GM12878 (cell line): ENCODE data around the gene THOC7. TPM values are rescaled to one million over a fixed set of nuclear protein-coding genes. Genes with fewer than 3 reads are reported as not detected.

Experiments
- ATAC-seq: fragments of 200-7000 bp; cut with Tn5 transposase; 3 replicates; pipeline ENCODE4 v1.9.1; 2020; ENCODE audit warnings: mild to moderate bottlenecking, moderate library complexity
- BruUV-seq: library from RNA; stranded (reverse); fragments of 400-500 nt; replicated peaks from 2 replicates; lab custom pipeline; 2021; lab: Mats Ljungman, UMichigan
- CTCF ChIA-PET: fragments of 300-600 bp; sonication (Branson Sonifier 250); formaldehyde crosslinking; extraction: SDS; loops from one replicate; lab custom pipeline; 2021; ENCODE audit warnings: inconsistent platforms; lab: Yijun Ruan, JAX
- POLR2A ChIA-PET: fragments of 350-600 bp; formaldehyde crosslinking; extraction: SDS; loops from one replicate; lab custom pipeline; 2021; ENCODE audit warnings: inconsistent platforms; lab: Charles Lee
- RAD21 ChIA-PET: fragments of 300-600 bp; sonication (Branson Sonifier 250); formaldehyde crosslinking; loops from one replicate; lab custom pipeline; 2023; ENCODE audit warnings: antibody characterized with exemption; ENCODE audit not compliant: unreplicated experiment; lab: Charles Lee
- SMC1A ChIA-PET: fragments of 300-600 bp; sonication (Branson Sonifier 250); formaldehyde crosslinking; loops from one replicate; lab custom pipeline; 2023; ENCODE audit not compliant: unreplicated experiment, uncharacterized antibody; lab: Charles Lee
- DNase-seq: peaks from one replicate; pipeline ENCODE4 v3.0.0-alpha.2; 2011; ENCODE audit warnings: low read depth, low spot score
- FAIRE-seq: peaks from 3 replicates; lab custom pipeline; 2011; peaks lifted over from hg19 to GRCh38; lab: Jason Lieb, UNC
- H2AFZ ChIP-seq: 2 replicates; pipeline ENCODE4 v1.6.0; 2011; ENCODE audit warnings: low read depth, low read length, control low read depth; ENCODE audit not compliant: control insufficient read depth
- H3K27ac ChIP-seq: 2 replicates; pipeline ENCODE4 v1.5.1; 2011; ENCODE audit warnings: control low read depth; ENCODE audit not compliant: control insufficient read depth, insufficient read depth
- H3K27me3 ChIP-seq, 2 experiments: replicated peaks in 1 of 2; 2 replicates each; pipeline versions ENCODE4 v1.6.0 to v1.6.1; 2011; ENCODE audit warnings: low read length in 1 of 2; ENCODE audit not compliant: control insufficient read depth in 2 of 2, insufficient read depth in 2 of 2
- H3K36me3 ChIP-seq, 2 experiments: 2 replicates each; pipeline ENCODE4 v1.5.1; 2011; ENCODE audit warnings: low read length in 1 of 2; ENCODE audit not compliant: control insufficient read depth in 2 of 2, insufficient read depth in 2 of 2
- H3K4me1 ChIP-seq: 2 replicates; pipeline ENCODE4 v1.6.1; 2011; ENCODE audit warnings: mild to moderate bottlenecking, low read length, moderate library complexity, mixed read lengths; ENCODE audit not compliant: control insufficient read depth, insufficient read depth
- H3K4me2 ChIP-seq: 2 replicates; pipeline ENCODE4 v1.6.0; 2011; ENCODE audit warnings: control low read depth; ENCODE audit not compliant: control insufficient read depth, insufficient read depth
- H3K4me3 ChIP-seq: fragments of 200-600 bp; sonication (generic); 2 replicates; pipeline ENCODE4 v1.5.1; 2016
- H3K79me2 ChIP-seq: 2 replicates; pipeline ENCODE4 v1.6.0; 2011; ENCODE audit warnings: low read length; ENCODE audit not compliant: control insufficient read depth, insufficient read depth
- H3K9ac ChIP-seq: 2 replicates; pipeline ENCODE4 v1.8.0; 2011; ENCODE audit warnings: low read length, control low read depth, mixed read lengths; ENCODE audit not compliant: control insufficient read depth, insufficient read depth
- H3K9me3 ChIP-seq: replicated peaks from 3 replicates; pipeline ENCODE4 v1.5.1; 2011; ENCODE audit warnings: mild to moderate bottlenecking, low read length; ENCODE audit not compliant: control insufficient read depth, insufficient read depth
- H4K20me1 ChIP-seq: 2 replicates; pipeline ENCODE4 v1.6.0; 2011; ENCODE audit not compliant: control insufficient read depth, insufficient read depth
- E2F8 ChIP-seq: fragments of 450-650 bp; IDR thresholded peaks from 2 replicates; pipeline ENCODE4 v1.6.1; 2018; ENCODE audit warnings: mild to moderate bottlenecking, low read depth, moderate library complexity; ENCODE audit not compliant: partially characterized antibody
- FOXK2 ChIP-seq: fragments of 450-650 bp; IDR thresholded peaks from 2 replicates; pipeline ENCODE4 v1.6.1; 2017; ENCODE audit warnings: mild to moderate bottlenecking, moderate library complexity
- HCFC1 ChIP-seq: fragments of 150-350 bp; IDR thresholded peaks from 2 replicates; pipeline ENCODE4 v1.6.1; 2014; ENCODE audit warnings: low read length
- HSF1 ChIP-seq: fragments of 150-350 bp; IDR thresholded peaks from 2 replicates; pipeline ENCODE4 v1.6.1; 2014; ENCODE audit warnings: mild to moderate bottlenecking, low read depth, low read length
- MEF2B ChIP-seq: fragments of 450-650 bp; IDR thresholded peaks from 2 replicates; pipeline ENCODE4 v1.6.1; 2018; ENCODE audit warnings: mild to moderate bottlenecking, moderate library complexity; ENCODE audit not compliant: partially characterized antibody, poor library complexity, severe bottlenecking
- PBX3 ChIP-seq: IDR thresholded peaks from 2 replicates; pipeline ENCODE4 v1.6.1; 2011; ENCODE audit warnings: mild to moderate bottlenecking, low read depth, low read length, moderate library complexity; ENCODE audit not compliant: insufficient replicate concordance
- RFX5 ChIP-seq: IDR thresholded peaks from 2 replicates; pipeline ENCODE4 v1.6.1; 2011; ENCODE audit warnings: low read depth, low read length, improper control_type of control experiment
- SMAD1 ChIP-seq: fragments of 450-650 bp; IDR thresholded peaks from 2 replicates; pipeline ENCODE4 v1.6.1; 2018; ENCODE audit warnings: mild to moderate bottlenecking, low read depth; ENCODE audit not compliant: partially characterized antibody
- SREBF2 ChIP-seq: IDR thresholded peaks from 2 replicates; pipeline ENCODE4 v1.6.1; 2012; ENCODE audit warnings: mild to moderate bottlenecking, low read length
- SRF ChIP-seq, 2 experiments: IDR thresholded peaks; 2 replicates each; pipeline ENCODE4 v1.6.1; 2011; ENCODE audit warnings: low read depth in 2 of 2, low read length in 2 of 2, mild to moderate bottlenecking in 1 of 2, moderate library complexity in 1 of 2
- STAT1 ChIP-seq: fragments of 450-650 bp; conservative IDR thresholded peaks from 2 replicates; pipeline ENCODE4 v1.6.1; 2014; ENCODE audit warnings: antibody characterized with exemption, mild to moderate bottlenecking
- YBX1 ChIP-seq: fragments of 450-650 bp; IDR thresholded peaks from 2 replicates; pipeline ENCODE4 v1.6.1; 2016; ENCODE audit warnings: antibody characterized with exemption
- whole genome bisulfite sequencing: methylation state at CpG from one replicate; pipeline ENCODE4 v1.1.6; 2016; ENCODE audit warnings: low lambda C conversion rate; ENCODE audit not compliant: insufficient replicate concordance, insufficient coverage; ENCODE audit errors: missing lambda C conversion rate; 5-methylcytosine and 5-hydroxymethylcytosine counted together
- in situ Hi-C: fragments of 300-500 bp; cut with MboI; formaldehyde crosslinking; loops from 9 replicates; pipeline ENCODE4 v1.14.3; 2018; ENCODE audit warnings: mixed read lengths
- intact Hi-C: fragments of 100-400 bp; cut with micrococcal nuclease; formaldehyde crosslinking; loops from one replicate; pipeline ENCODE4 v1.14.2; 2022; ENCODE audit not compliant: unreplicated experiment
- polyA plus RNA-seq, 11 experiments: library from polyadenylated mRNA; depleted of rRNA in 4 of 11; unstranded in 6 of 11; stranded (reverse) in 5 of 11; fragments of >200 nt; fragmentation: Nextera tagmentation in 4 of 11; fragmentation: Illumina TruSeq in 1 of 11; extraction: Ambion mirVana in 4 of 11; extraction: Trizol in 1 of 11; gene quantifications; 1 replicate in 1 of 11; 2 replicates in 10 of 11; pipeline versions ENCODE4 v1.2.1 to v1.2.3, GENCODE V29; 2011 to 2016; ENCODE audit warnings: inconsistent platforms in 2 of 11, missing spikeins in 2 of 11, low read depth in 1 of 11
- total RNA-seq, 4 experiments: library from RNA; depleted of rRNA in 3 of 4; stranded (reverse); fragments of >200 nt in 3 of 4; fragmentation: Illumina TruSeq in 1 of 4; extraction: Trizol in 1 of 4; gene quantifications; 2 replicates each; pipeline versions ENCODE4 v1.2.1 to v1.2.3, GENCODE V29; 2013 to 2021

THOC7 gene
- total and polyA plus RNA-seq, 10 of the 15 experiments (the other 5 are each of a cell fraction or from before 2014, with no cell fraction given): 61.7 to 269 (median 138) TPM

GRCh38 chr3:63886858-63887257 is 23.3 kb upstream of the THOC7 start:
- in situ Hi-C loops (no loop called here), intact Hi-C loops (no loop called here)
- no peak overlapping the region for H3K9ac ChIP-seq
- DNase-seq: no peak
- no peak for FAIRE-seq
- no peaks in the 10 kb centered on the region for H3K4me1 ChIP-seq
- 96% methylated on average over 3 of the region's 3 CpGs for WGBS
- no peak overlapping the region for H2AFZ ChIP-seq
- H3K4me3 ChIP-seq: no peak overlapping the region
- no peaks in the 10 kb centered on the region for H3K9me3 ChIP-seq
- H3K27me3 ChIP-seq: no peaks in the 10 kb centered on the region
- ChIA-PET RAD21 (no interaction called here), CTCF (interaction anchor here (1.0 kb wide), 1 partner anchor 9 kb away, joined by 3 read pairs; no protein-coding TSS in a partner anchor), SMC1A (no interaction called here), POLR2A (interaction anchor here (1.3 kb wide), 1 partner anchor 13 kb away, joined by 3 read pairs; no protein-coding TSS in a partner anchor)
- H3K79me2 ChIP-seq: peaks cover 21% of the 10 kb centered on the region
- H3K27ac ChIP-seq: no peak overlapping the region
- TF ChIP-seq STAT1 (no peak), YBX1 (no peak), E2F8 (no peak), SRF (IDR thresholded peaks at IDR 0.05; ENCODE audit: low read depth in 2 of 2, low read length in 2 of 2) (no peak)
- no peak overlapping the region for H3K4me2 ChIP-seq
- no peak for ATAC-seq
- no TSS peak for BruUV-seq
- H4K20me1 ChIP-seq: no peaks in the 10 kb centered on the region
- H3K36me3 ChIP-seq: peaks cover 0 to 3% of the 10 kb centered on the region in 2 experiments; a peak in 1 of 4 replicates

- ChIA-PET CTCF (no interaction called here), POLR2A (no interaction called here), SMC1A (no interaction called here), RAD21 (no interaction called here)
- peaks cover 49% of the 10 kb centered on the region for H3K79me2 ChIP-seq
- no TSS peak for BruUV-seq
- no peaks in the 10 kb centered on the region for H3K27me3 ChIP-seq
- DNase-seq (no peak), ATAC-seq (no peak), FAIRE-seq (no peak)
- H3K4me1 ChIP-seq: no peaks in the 10 kb centered on the region
- H2AFZ ChIP-seq: no peak overlapping the region
- 100% methylated on average over 5 of the region's 5 CpGs for WGBS
- no peak overlapping the region for H3K27ac ChIP-seq
- H3K9ac ChIP-seq: no peak overlapping the region
- H3K4me2 ChIP-seq: no peak overlapping the region
- H3K36me3 ChIP-seq: no peaks in the 10 kb centered on the region; a peak in 1 of 4 replicates
- H3K9me3 ChIP-seq: no peaks in the 10 kb centered on the region
- intact Hi-C loops (no loop called here), in situ Hi-C loops (no loop called here)
- no peak for TF ChIP-seq STAT1
- no peak for TF ChIP-seq HSF1
- TF ChIP-seq PBX3: no peak
- TF ChIP-seq HCFC1: no peak
- no peak for TF ChIP-seq RFX5
- TF ChIP-seq SREBF2: no peak
- TF ChIP-seq FOXK2: no peak
- TF ChIP-seq MEF2B: no peak
- no peak for TF ChIP-seq SMAD1
- no peaks in the 10 kb centered on the region; the same call in 1 of the 2 replicates for H4K20me1 ChIP-seq
- H3K4me3 ChIP-seq: no peak overlapping the region
Measured at GRCh38 chr3:63880653-63881052, 17.0 kb upstream of the THOC7 start.
